ENCODE data around the gene ZNF81.

DNA sequence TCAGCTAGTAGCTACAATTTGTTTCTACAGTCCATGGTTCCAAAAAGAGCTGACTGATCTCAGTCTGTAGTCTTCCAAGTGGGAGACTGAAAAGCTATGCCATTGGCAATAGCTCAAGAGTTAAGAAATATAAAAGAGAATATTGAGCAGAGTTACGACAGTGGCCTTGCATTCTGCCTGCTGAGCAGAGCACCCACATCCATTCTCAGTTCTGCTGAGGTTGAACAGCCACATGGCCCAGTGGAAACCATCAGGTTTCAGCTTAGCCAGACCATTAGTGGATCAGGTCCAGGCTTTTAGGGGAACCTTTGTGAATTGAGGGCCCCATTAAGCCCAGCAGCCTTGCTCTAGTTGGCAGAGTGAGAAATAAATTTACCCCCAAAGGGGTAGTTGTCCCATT lies 28.1 kb downstream of the ZNF81 start:
- TF ChIP-seq, protein P1, sequence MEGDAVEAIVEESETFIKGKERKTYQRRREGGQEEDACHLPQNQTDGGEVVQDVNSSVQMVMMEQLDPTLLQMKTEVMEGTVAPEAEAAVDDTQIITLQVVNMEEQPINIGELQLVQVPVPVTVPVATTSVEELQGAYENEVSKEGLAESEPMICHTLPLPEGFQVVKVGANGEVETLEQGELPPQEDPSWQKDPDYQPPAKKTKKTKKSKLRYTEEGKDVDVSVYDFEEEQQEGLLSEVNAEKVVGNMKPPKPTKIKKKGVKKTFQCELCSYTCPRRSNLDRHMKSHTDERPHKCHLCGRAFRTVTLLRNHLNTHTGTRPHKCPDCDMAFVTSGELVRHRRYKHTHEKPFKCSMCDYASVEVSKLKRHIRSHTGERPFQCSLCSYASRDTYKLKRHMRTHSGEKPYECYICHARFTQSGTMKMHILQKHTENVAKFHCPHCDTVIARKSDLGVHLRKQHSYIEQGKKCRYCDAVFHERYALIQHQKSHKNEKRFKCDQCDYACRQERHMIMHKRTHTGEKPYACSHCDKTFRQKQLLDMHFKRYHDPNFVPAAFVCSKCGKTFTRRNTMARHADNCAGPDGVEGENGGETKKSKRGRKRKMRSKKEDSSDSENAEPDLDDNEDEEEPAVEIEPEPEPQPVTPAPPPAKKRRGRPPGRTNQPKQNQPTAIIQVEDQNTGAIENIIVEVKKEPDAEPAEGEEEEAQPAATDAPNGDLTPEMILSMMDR (IDR thresholded peaks at IDR 0.05), result no peak
- no peak for TF ChIP-seq EP300 (IDR thresholded peaks at IDR 0.05)
- TF ChIP-seq EHF (CRISPR knock-in tag; IDR thresholded peaks at IDR 0.05), result no peak
- TF ChIP-seq, protein P2, sequence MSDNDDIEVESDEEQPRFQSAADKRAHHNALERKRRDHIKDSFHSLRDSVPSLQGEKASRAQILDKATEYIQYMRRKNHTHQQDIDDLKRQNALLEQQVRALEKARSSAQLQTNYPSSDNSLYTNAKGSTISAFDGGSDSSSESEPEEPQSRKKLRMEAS (IDR thresholded peaks at IDR 0.05), result no peak
- TF ChIP-seq POLR2A (IDR thresholded peaks at IDR 0.05; ENCODE audit: low read length), result no peak
- no peak for TF ChIP-seq RAD21 (conservative IDR thresholded peaks at IDR 0.05 in 1 of 2, IDR thresholded peaks at IDR 0.05 in 1 of 2)
- no peak for TF ChIP-seq JUN (IDR thresholded peaks at IDR 0.05)
- TF ChIP-seq BHLHE40 (IDR thresholded peaks at IDR 0.05; ENCODE audit: low read depth, low read length), result no peak
- TF ChIP-seq, protein P3, sequence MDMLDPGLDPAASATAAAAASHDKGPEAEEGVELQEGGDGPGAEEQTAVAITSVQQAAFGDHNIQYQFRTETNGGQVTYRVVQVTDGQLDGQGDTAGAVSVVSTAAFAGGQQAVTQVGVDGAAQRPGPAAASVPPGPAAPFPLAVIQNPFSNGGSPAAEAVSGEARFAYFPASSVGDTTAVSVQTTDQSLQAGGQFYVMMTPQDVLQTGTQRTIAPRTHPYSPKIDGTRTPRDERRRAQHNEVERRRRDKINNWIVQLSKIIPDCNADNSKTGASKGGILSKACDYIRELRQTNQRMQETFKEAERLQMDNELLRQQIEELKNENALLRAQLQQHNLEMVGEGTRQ (IDR thresholded peaks at IDR 0.05), result no peak
- TF ChIP-seq HDAC2 (IDR thresholded peaks at IDR 0.05), result no peak
- TF ChIP-seq FOSB (CRISPR knock-in tag; IDR thresholded peaks at IDR 0.05), result no peak
- TF ChIP-seq, protein P4, sequence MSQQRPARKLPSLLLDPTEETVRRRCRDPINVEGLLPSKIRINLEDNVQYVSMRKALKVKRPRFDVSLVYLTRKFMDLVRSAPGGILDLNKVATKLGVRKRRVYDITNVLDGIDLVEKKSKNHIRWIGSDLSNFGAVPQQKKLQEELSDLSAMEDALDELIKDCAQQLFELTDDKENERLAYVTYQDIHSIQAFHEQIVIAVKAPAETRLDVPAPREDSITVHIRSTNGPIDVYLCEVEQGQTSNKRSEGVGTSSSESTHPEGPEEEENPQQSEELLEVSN (IDR thresholded peaks at IDR 0.05; ENCODE audit: borderline replicate concordance, low read depth), result no peak

All from A549 (cell line).